ENCODE measurements around the gene RGS1. TPM values are rescaled to one million over a fixed set of nuclear protein-coding genes. Genes with fewer than 3 reads are reported as not detected.

Gene RGS1
- total and polyA plus RNA-seq, 2 experiments from 2014 or later = not detected

DNA sequence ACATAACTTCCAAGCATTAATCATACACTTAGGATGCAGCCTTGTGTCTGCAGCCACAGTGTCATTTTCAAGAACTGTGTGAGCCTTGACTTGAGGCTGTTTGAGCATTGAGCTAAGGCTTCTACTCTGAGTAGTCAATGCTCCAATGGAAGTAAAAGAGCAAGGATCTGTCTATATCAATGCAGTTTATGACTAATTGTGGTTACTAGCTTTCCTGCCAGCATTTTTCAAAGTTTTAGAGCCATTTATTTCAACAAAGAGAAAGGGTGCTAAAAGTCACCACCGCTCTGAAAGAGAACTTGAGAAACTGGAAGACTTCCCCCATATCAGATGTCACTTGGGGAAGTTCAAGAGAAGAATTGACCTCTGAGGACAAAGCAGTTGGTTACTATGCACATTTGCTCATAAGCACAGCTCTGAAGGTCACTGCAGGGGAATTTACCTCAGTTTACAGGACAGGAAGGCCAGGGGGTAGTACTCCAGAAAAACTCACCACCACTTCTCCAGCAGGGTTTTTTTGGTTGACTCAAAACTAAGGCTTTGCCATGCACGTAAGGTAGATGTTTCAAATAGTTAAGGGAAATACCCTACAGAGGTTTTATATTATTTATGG, 24.5 kb upstream of the RGS1 start:
- Histone ChIP-seq H3K27ac (ENCODE audit: low read depth) (no peak overlapping the region), H3F3A (replicated peaks; ENCODE audit: low read depth) (no peaks in the 10 kb centered on the region), H3K36me3 (ENCODE audit: insufficient read depth) (no peaks in the 10 kb centered on the region), H3K4me2 (no peak overlapping the region), H3K27me3 (ENCODE audit: insufficient read depth) (no peaks in the 10 kb centered on the region), H2AFZ (no peak overlapping the region), H3K9me2 (ENCODE audit: insufficient read depth) (no peaks in the 10 kb centered on the region), H4K20me1 (replicated peaks; ENCODE audit: insufficient read depth) (no peaks in the 10 kb centered on the region), H3K4me3 (no peak overlapping the region), H3K79me2 (replicated peaks; ENCODE audit: insufficient read depth) (no peaks in the 10 kb centered on the region), H3K4me1 (ENCODE audit: insufficient read depth) (peaks cover 7% of the 10 kb centered on the region; the same call in 1 of the 2 replicates)
- TF ChIP-seq ZNF462 (CRISPR knock-in tag; IDR thresholded peaks at IDR 0.05) (no peak), CTCF (conservative IDR thresholded peaks at IDR 0.05; ENCODE audit: low read depth in 2 of 2) (no peak), ZNF331 (CRISPR knock-in tag; IDR thresholded peaks at IDR 0.05; ENCODE audit: low read depth) (no peak), NANOG (IDR thresholded peaks at IDR 0.05; ENCODE audit: borderline replicate concordance) (no peak)
- TF ChIP-seq, protein P1, sequence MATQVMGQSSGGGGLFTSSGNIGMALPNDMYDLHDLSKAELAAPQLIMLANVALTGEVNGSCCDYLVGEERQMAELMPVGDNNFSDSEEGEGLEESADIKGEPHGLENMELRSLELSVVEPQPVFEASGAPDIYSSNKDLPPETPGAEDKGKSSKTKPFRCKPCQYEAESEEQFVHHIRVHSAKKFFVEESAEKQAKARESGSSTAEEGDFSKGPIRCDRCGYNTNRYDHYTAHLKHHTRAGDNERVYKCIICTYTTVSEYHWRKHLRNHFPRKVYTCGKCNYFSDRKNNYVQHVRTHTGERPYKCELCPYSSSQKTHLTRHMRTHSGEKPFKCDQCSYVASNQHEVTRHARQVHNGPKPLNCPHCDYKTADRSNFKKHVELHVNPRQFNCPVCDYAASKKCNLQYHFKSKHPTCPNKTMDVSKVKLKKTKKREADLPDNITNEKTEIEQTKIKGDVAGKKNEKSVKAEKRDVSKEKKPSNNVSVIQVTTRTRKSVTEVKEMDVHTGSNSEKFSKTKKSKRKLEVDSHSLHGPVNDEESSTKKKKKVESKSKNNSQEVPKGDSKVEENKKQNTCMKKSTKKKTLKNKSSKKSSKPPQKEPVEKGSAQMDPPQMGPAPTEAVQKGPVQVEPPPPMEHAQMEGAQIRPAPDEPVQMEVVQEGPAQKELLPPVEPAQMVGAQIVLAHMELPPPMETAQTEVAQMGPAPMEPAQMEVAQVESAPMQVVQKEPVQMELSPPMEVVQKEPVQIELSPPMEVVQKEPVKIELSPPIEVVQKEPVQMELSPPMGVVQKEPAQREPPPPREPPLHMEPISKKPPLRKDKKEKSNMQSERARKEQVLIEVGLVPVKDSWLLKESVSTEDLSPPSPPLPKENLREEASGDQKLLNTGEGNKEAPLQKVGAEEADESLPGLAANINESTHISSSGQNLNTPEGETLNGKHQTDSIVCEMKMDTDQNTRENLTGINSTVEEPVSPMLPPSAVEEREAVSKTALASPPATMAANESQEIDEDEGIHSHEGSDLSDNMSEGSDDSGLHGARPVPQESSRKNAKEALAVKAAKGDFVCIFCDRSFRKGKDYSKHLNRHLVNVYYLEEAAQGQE (IDR thresholded peaks at IDR 0.05; ENCODE audit: unreplicated experiment) = no peak
- Mint-ChIP-seq H3K27ac (no peak overlapping the region), H3K9me3 (no peaks in the 10 kb centered on the region), H3K4me3 (no peak overlapping the region), H3K4me1 (peaks cover 10% of the 10 kb centered on the region; the same call in 2 of the 3 replicates), H3K27me3 (ENCODE audit: insufficient read depth, low read depth, poor library complexity) (no peaks in the 10 kb centered on the region), H3K36me3 (ENCODE audit: low read depth) (no peaks in the 10 kb centered on the region)
- DNase-seq (ENCODE audit: low spot score) = no peak
- no peak for ATAC-seq
